ENCODE results near the gene NDOR1. TPM values are rescaled to one million over a fixed set of nuclear protein-coding genes. Genes with fewer than 3 reads are reported as not detected.

Gene NDOR1
- total RNA-seq, 1 donor from 2014 or later = 20.5 TPM

- Mint-ChIP-seq H3K4me3 (ENCODE audit: unreplicated experiment) (no peak overlapping the region), H3K27ac (ENCODE audit: unreplicated experiment) (no peak overlapping the region), H3K4me1 (ENCODE audit: unreplicated experiment) (peaks cover 5% of the 10 kb centered on the region), H3K36me3 (ENCODE audit: unreplicated experiment) (no peaks in the 10 kb centered on the region), H3K9me3 (ENCODE audit: unreplicated experiment) (no peaks in the 10 kb centered on the region), H3K27me3 (ENCODE audit: unreplicated experiment) (peaks cover 22% of the 10 kb centered on the region)
- no peak for TF ChIP-seq CTCF (IDR thresholded peaks at IDR 0.05)
- no peak for DNase-seq (ENCODE audit: extremely low spot score, unreplicated experiment)
Observed at GRCh38 chr9:137165250-137165836, 40.2 kb upstream of the NDOR1 start.

GRCh38 chr9:137166380-137167229, 38.9 kb upstream of the NDOR1 start:
- peaks cover 25% of the 10 kb centered on the region for H3K27me3 Mint-ChIP-seq (ENCODE audit: unreplicated experiment)
- no peak for DNase-seq (ENCODE audit: extremely low spot score, unreplicated experiment)
- no peak overlapping the region for H3K27ac Mint-ChIP-seq (ENCODE audit: unreplicated experiment)
- H3K9me3 Mint-ChIP-seq (ENCODE audit: unreplicated experiment) = no peaks in the 10 kb centered on the region
- H3K4me1 Mint-ChIP-seq (ENCODE audit: unreplicated experiment) = peaks cover 5% of the 10 kb centered on the region
- H3K36me3 Mint-ChIP-seq (ENCODE audit: unreplicated experiment) = no peaks in the 10 kb centered on the region
- no peak for TF ChIP-seq CTCF (IDR thresholded peaks at IDR 0.05)
- no peak overlapping the region for H3K4me3 Mint-ChIP-seq (ENCODE audit: unreplicated experiment)

- DNase-seq (ENCODE audit: extremely low spot score, unreplicated experiment) = no peak
- H3K4me3 Mint-ChIP-seq (ENCODE audit: unreplicated experiment) = no peak overlapping the region
- TF ChIP-seq CTCF (IDR thresholded peaks at IDR 0.05) = no peak
- H3K36me3 Mint-ChIP-seq (ENCODE audit: unreplicated experiment) = no peaks in the 10 kb centered on the region
- no peaks in the 10 kb centered on the region for H3K9me3 Mint-ChIP-seq (ENCODE audit: unreplicated experiment)
- peaks cover 5% of the 10 kb centered on the region for H3K4me1 Mint-ChIP-seq (ENCODE audit: unreplicated experiment)
- H3K27me3 Mint-ChIP-seq (ENCODE audit: unreplicated experiment) = peaks cover 25% of the 10 kb centered on the region
- H3K27ac Mint-ChIP-seq (ENCODE audit: unreplicated experiment) = no peak overlapping the region
Observed at GRCh38 chr9:137167277-137167746, 38.2 kb upstream of the NDOR1 start.

GRCh38 chr9:137167747-137168572, 37.5 kb upstream of the NDOR1 start:
- Mint-ChIP-seq H3K4me3 (ENCODE audit: unreplicated experiment) (peak overlapping the region; percentile 38), H3K9me3 (ENCODE audit: unreplicated experiment) (no peaks in the 10 kb centered on the region), H3K27ac (ENCODE audit: unreplicated experiment) (no peak overlapping the region), H3K4me1 (ENCODE audit: unreplicated experiment) (peaks cover 5% of the 10 kb centered on the region), H3K36me3 (ENCODE audit: unreplicated experiment) (no peaks in the 10 kb centered on the region), H3K27me3 (ENCODE audit: unreplicated experiment) (peaks cover 25% of the 10 kb centered on the region)
- TF ChIP-seq CTCF (IDR thresholded peaks at IDR 0.05) = no peak
- no peak for DNase-seq (ENCODE audit: extremely low spot score, unreplicated experiment)
